ENCODE data around the gene TRA2B.
"Not testable (repeated sequence)": the region's sequence is repeated elsewhere in the genome, so short reads cannot be mapped to it uniquely, and the experiment has no call there.

Gene TRA2B

DNA sequence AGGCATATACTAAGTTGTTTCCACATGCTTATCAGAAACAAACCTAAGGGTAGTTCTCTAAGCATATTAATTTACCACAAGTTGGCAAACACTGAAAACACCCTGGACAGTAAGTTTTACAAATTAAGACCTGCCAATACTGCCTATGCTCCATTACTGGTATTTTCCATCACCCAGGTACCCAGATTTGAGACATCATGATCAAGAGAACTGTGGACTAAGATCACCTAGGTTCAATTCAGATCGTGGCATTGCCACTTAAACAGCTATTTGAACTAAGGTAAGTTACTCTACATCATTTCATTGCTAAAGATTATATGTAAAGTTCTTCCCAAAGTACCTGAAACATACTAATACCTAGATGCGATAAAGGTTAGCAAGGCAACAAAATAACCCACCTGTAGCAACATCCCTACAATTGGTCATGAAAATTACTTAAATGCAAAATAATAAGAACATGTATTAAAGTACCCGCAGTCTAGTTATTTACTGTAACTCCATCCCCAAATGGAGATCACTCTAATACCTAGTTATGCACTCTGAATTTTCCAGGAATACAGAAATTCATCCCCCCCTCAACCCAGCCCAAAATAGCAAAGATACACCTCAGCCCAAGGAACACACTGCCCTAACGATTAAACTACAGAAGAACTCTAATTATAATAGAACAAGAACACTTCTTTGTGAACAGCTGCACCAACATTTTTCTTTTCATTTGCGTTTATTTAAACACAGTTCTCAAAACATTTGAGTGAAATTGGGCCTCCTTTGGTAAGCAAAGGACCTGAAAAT lies 21.6 kb downstream of the TRA2B start:
- Mint-ChIP-seq H3K27ac (no peak overlapping the region), H3K36me3 (ENCODE audit: low read depth) (peaks cover 72% of the 10 kb centered on the region), H3K4me3 (no peak overlapping the region), H3K4me1 (peaks cover 6% of the 10 kb centered on the region), H3K9me3 (no peaks in the 10 kb centered on the region), H3K27me3 (ENCODE audit: low read depth, poor library complexity) (no peaks in the 10 kb centered on the region)
- DNase-seq: no peak
- TF ChIP-seq, protein P1, sequence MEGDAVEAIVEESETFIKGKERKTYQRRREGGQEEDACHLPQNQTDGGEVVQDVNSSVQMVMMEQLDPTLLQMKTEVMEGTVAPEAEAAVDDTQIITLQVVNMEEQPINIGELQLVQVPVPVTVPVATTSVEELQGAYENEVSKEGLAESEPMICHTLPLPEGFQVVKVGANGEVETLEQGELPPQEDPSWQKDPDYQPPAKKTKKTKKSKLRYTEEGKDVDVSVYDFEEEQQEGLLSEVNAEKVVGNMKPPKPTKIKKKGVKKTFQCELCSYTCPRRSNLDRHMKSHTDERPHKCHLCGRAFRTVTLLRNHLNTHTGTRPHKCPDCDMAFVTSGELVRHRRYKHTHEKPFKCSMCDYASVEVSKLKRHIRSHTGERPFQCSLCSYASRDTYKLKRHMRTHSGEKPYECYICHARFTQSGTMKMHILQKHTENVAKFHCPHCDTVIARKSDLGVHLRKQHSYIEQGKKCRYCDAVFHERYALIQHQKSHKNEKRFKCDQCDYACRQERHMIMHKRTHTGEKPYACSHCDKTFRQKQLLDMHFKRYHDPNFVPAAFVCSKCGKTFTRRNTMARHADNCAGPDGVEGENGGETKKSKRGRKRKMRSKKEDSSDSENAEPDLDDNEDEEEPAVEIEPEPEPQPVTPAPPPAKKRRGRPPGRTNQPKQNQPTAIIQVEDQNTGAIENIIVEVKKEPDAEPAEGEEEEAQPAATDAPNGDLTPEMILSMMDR (IDR thresholded peaks at IDR 0.05): no peak

DNA sequence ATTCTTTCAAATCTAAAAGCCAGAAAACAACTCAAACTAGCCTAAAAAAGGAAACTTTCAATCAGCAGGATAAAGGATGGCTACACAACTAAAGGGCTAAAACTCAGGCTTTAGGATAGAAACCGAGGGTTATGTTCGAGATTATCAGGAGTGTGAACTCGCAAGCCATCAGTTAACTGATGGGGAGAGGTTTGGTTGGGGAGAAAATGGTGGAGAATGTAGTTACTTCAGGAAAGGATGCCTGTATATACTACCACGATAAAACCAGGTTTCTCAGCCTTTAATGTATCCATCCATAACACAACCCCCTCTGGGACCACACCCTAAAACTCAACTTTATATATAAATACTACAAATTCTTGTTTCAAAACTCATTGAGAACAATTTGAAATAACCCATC lies 22.2 kb downstream of the TRA2B start:
- no peak for DNase-seq
- Mint-ChIP-seq H3K36me3 (ENCODE audit: low read depth) (peaks cover 66% of the 10 kb centered on the region), H3K4me3 (no peak overlapping the region), H3K27me3 (ENCODE audit: low read depth, poor library complexity) (no peaks in the 10 kb centered on the region), H3K4me1 (peaks cover 6% of the 10 kb centered on the region), H3K9me3 (no peaks in the 10 kb centered on the region), H3K27ac (peak overlapping the region; percentile 7)
- TF ChIP-seq, protein P1 (IDR thresholded peaks at IDR 0.05): no peak

DNA sequence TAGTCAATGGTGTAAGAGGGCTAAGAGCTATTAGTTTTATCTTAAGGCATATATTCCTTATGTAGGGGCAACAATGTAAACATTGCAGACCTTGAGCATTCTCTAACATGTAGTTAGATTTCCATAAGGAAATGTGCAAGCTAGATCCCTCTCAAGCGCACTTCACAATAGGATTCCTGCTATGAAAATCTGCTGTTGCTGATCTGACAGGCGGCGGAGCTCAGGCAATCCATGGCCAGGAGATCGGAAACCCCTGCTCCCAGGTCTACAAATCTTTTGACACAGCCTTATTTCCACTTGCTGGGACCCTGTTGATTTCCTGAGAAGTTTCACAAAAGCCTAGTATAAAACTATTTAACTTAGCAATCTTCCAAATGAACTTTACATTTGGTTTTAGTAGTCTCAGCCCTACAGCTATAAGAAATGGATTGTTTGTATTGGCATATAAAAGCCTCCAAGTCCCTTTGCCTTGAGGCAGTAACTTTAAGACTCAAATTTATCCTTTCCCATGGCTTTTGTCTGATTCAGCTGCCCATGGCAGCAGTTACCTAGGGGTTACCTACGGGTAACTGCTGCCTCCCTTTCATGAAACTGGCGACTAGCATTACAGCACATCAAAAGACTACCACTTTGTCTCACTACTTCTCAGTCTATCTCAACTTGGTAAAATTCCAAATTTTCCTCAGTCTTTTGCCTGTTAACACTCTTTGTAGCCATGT lies 22.7 kb downstream of the TRA2B start:
- Mint-ChIP-seq H3K9me3 (no peaks in the 10 kb centered on the region), H3K27ac (peak overlapping the region; percentile 87), H3K4me3 (no peak overlapping the region), H3K36me3 (ENCODE audit: low read depth) (peaks cover 60% of the 10 kb centered on the region), H3K27me3 (ENCODE audit: low read depth, poor library complexity) (no peaks in the 10 kb centered on the region), H3K4me1 (peaks cover 6% of the 10 kb centered on the region)
- TF ChIP-seq, protein P1 (IDR thresholded peaks at IDR 0.05): no peak
- no peak for DNase-seq

DNA sequence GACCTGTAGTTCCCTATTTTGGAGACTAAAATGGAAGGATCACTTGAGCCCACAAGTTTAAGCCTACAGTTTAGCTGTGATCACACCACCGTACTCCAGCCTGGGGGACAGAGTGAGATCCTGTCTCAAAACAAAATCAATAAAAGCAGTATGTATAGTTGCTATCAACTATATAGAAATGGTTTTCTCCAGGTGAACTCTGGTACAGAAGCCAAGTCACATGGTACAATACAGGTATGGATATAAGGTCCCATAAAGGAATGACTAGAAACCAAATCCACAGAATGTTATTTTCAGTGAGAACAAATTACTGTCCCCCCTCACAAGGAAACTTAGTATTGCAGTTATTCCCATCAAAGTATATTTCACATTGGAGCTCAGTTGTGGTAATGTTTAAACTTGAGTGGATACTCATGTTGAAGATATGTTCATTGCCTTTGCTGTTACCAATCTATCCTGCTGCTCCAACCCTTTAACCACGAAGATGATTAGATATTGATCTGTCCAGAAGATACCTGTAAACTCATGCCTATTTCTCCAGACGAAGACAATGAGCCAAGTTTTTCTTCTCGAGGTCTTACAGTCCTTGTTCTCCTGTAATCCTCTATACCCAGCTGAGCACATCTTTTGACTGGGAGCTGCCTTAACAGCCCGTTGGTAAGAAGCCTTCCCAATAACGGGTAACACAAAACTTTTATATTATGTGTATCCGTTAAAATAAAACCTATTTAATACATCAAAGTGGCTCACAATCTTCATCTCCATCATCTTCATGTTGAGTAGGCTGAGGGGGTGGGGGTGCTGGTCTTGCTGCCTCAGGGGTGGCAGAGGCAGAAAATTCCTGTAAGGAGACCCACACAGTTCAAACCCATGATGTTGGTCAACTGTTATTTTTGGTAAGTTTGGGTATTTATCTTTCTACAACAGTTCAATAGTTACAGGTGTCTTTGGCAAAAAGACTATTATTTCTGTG lies 24.6 kb downstream of the TRA2B start:
- Mint-ChIP-seq H3K27ac (no peak overlapping the region), H3K4me1 (no peaks in the 10 kb centered on the region), H3K9me3 (no peaks in the 10 kb centered on the region), H3K4me3 (no peak overlapping the region), H3K36me3 (ENCODE audit: low read depth) (peaks cover 42% of the 10 kb centered on the region), H3K27me3 (ENCODE audit: low read depth, poor library complexity) (no peaks in the 10 kb centered on the region)
- no peak for DNase-seq
- TF ChIP-seq, protein P1 (IDR thresholded peaks at IDR 0.05): no peak

DNA sequence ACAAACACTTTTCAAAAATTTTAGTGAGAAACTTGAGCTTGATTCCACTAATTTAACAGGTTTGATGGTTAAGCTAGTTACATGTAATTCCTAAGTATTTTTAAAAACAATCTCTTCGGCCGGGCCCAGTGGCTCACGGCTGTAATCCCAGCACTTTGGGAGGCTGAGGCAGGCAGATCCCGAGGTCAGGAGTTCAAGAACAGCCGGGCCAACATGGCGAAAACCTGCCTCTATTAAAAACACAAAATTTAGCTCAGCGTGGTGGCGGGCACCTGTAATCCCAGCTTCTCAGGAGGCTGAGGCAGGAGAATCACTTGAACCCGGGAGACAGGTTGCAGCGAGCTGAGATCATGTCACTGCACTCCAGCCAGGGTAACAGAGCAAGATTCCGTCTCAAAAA lies 25.3 kb downstream of the TRA2B start:
- Mint-ChIP-seq H3K4me3 (no peak overlapping the region), H3K27me3 (ENCODE audit: low read depth, poor library complexity) (no peaks in the 10 kb centered on the region), H3K36me3 (ENCODE audit: low read depth) (peaks cover 36% of the 10 kb centered on the region), H3K27ac (no peak overlapping the region), H3K4me1 (no peaks in the 10 kb centered on the region), H3K9me3 (no peaks in the 10 kb centered on the region)
- TF ChIP-seq, protein P1 (IDR thresholded peaks at IDR 0.05): no peak
- no peak for DNase-seq

DNA sequence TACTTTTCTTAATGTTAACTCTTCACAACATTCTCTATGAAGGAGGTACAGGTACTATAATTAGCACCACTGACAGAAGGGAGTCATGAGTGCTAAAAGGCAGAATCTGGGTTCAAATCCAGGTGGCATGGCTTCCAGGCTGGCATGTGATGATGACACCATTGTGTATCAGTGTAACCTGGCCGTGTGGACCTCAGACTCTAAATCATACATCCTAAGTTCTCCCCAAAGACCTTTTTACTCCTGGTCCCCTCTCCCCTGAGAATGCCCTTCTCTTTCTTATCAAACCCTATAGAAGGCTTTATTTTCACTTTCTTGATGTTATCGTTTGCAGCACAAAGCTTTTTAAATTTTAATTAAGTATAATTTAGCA lies 26.8 kb downstream of the TRA2B start:
- H3K9me3 Mint-ChIP-seq; DNase-seq; H3K4me1 Mint-ChIP-seq; H3K4me3 Mint-ChIP-seq; H3K27ac Mint-ChIP-seq; H3K27me3 Mint-ChIP-seq (ENCODE audit: low read depth, poor library complexity): not testable (repeated sequence)
- peaks cover 21% of the 10 kb centered on the region for H3K36me3 Mint-ChIP-seq (ENCODE audit: low read depth)

DNA sequence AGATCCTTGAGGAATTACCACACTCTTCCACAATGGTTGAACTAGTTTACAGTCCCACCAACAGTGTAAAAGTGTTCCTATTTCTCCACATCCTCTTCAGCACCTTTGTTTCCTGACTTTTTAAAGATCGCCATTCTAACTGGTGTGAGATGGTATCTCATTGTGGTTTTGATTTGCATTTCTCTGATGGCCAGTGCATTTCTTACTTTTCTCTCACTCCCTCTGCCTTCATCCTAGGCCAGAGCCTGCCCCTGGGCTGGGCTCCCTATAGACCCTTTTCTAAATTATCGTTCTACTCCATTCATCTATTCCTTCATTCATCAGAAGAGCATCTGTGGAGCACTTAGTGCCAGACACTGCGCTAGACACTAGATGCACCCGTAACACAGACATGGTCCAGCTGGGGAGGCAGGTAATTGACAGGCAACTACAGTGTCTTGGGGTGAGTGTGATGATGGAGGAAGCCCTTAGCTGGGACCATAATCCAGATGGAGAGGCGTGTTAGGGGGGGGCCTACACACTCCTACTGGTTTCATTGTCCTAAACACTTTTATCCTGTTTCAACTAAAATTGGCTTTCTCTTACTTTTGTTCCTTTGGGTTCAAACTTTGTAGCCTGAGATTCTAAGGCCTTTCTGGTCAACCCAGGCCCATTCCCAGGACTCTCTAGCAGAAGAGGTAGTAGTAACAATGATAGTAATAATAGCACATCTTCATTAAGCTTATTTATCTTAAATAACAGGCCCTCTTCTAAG lies 27.3 kb downstream of the TRA2B start:
- not testable (repeated sequence) for H3K27me3 Mint-ChIP-seq (ENCODE audit: low read depth, poor library complexity); H3K9me3 Mint-ChIP-seq; H3K27ac Mint-ChIP-seq; DNase-seq; H3K4me1 Mint-ChIP-seq; H3K4me3 Mint-ChIP-seq
- peaks cover 19% of the 10 kb centered on the region for H3K36me3 Mint-ChIP-seq (ENCODE audit: low read depth)

DNA sequence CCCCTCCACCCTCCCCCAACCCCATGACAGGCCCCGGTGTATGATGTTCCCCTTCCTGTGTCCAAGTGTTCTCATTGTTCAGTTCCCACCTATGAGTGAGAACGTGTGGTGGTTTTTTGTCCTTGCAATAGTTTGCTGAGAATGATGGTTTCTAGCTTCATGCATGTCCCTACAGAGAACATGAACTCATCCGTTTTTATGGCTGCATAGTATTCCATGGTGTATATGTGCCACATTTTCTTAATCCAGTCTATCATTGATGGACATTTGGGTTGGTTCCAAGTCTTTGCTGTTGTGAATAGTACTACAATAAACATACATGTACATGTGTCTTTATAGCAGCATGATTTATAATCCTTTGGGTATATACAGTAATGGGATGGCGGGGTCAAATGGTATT lies 27.9 kb downstream of the TRA2B start:
- not testable (repeated sequence) for H3K27me3 Mint-ChIP-seq (ENCODE audit: low read depth, poor library complexity); H3K4me3 Mint-ChIP-seq; H3K9me3 Mint-ChIP-seq; H3K4me1 Mint-ChIP-seq; H3K27ac Mint-ChIP-seq; DNase-seq
- peaks cover 15% of the 10 kb centered on the region for H3K36me3 Mint-ChIP-seq (ENCODE audit: low read depth)

All from nephron progenitor cell (in vitro differentiated cells).